ENCODE results near the gene RNF38.
"Not testable (repeated sequence)": the region's sequence is repeated elsewhere in the genome, so short reads cannot be mapped to it uniquely, and the experiment has no call there.

Gene RNF38

DNA sequence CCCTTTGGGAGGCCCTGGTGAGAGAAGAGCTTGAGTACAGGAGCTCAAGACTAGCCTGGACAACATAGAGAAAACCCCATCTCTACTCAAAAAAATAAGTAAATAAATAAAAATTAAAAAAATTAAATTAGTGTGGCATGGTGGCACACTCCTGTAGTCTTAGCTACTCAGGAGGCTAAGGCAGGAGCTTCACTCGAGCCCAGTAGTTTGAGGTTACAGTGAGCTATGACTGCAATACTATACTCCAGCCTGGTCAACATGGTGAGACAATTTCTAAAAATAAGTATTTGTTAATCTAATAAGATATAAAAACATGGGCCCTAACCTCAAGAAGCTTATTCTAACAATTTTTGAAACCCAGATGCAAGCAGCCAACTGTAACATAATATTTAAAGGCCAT lies 7.6 kb downstream of the RNF38 start:
- no peak overlapping the region for H3K4me3 Mint-ChIP-seq
- H3K9me3 Mint-ChIP-seq, result no peaks in the 10 kb centered on the region
- H3K4me1 Mint-ChIP-seq (ENCODE audit: low read depth), result peaks cover 80% of the 10 kb centered on the region
- H3K27me3 Mint-ChIP-seq, result no peaks in the 10 kb centered on the region
- H3K36me3 Mint-ChIP-seq (ENCODE audit: low read depth), result peaks cover 59% of the 10 kb centered on the region
- no peak overlapping the region for H3K27ac Mint-ChIP-seq
- DNase-seq, result no peak

DNA sequence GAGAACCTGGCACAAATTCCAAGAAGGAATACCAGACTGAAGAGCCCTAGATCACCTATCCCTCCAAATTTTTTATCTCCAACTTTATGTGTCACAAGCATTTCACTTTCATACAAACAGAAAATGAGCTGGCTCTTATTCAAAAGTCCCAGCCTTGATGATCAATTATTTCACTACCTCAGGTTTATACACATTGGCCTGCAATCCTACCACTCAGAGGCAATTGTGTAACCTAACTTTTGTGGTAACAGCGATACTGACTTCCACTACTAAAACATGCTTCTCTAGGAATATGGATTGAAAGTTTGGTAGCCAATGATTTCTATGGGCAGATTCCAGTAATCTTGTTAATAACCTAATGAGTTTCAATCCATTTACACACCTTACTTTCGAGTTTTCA lies 10.5 kb downstream of the RNF38 start:
- Mint-ChIP-seq H3K27ac (peak overlapping the region; percentile 5), H3K36me3 (ENCODE audit: low read depth) (peaks cover 69% of the 10 kb centered on the region), H3K4me3 (no peak overlapping the region), H3K9me3 (no peaks in the 10 kb centered on the region), H3K4me1 (ENCODE audit: low read depth) (peaks cover 77% of the 10 kb centered on the region), H3K27me3 (no peaks in the 10 kb centered on the region)
- no peak for DNase-seq

DNA sequence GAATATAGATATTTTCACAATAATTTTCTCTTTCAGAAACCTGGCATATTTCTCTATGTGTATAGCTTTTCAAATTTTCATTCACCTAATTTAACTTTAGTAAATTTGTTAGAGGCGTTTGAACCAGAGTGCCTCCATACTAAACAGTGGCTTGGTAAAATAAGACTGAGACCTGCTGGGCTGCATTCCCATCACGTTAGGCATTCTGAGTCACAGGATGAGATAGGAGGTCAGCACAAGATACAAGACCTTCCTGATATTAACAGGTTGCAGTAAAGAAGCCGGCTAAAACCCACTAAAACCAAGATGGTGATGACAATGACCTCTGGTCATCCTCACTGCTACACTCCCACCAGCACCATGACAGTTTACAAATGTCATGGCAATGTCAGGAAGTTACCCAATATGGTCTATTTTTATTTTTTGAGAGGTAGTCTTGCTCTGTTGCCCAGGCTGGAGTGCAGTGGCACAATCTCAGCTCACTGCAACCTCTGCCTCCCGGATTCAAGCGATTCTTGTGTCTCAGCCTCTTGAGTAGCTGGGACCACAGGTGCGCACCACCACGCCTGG lies 13.6 kb downstream of the RNF38 start:
- Mint-ChIP-seq H3K4me1 (ENCODE audit: low read depth) (peaks cover 83% of the 10 kb centered on the region), H3K36me3 (ENCODE audit: low read depth) (peaks cover 64% of the 10 kb centered on the region)
- not testable (repeated sequence) for H3K4me3 Mint-ChIP-seq, H3K27me3 Mint-ChIP-seq, H3K27ac Mint-ChIP-seq, H3K9me3 Mint-ChIP-seq, DNase-seq

DNA sequence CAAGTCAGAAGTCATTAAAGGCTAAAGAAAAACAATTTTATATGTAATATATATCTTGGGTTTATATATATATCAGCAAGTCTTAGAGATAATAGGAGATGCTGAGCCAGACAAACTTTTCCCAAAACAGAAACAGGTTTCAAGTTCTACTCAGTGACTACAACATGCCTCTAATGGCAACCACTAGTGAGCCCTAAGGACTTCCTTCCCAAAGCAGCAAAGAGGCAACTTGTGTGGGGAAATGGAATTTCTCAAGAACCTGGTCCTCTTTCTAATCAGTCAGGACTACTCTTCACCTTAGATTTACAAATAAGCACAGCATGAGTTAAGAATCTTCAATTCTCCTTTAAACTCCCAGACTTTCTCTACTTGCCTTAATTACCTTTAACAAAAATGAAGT lies 17.6 kb downstream of the RNF38 start:
- Mint-ChIP-seq H3K4me1 (ENCODE audit: low read depth) (peaks cover 75% of the 10 kb centered on the region), H3K27ac (peak overlapping the region; percentile 87), H3K27me3 (no peaks in the 10 kb centered on the region), H3K36me3 (ENCODE audit: low read depth) (peaks cover 54% of the 10 kb centered on the region), H3K4me3 (peak overlapping the region; percentile 70), H3K9me3 (no peaks in the 10 kb centered on the region)
- no peak for DNase-seq

DNA sequence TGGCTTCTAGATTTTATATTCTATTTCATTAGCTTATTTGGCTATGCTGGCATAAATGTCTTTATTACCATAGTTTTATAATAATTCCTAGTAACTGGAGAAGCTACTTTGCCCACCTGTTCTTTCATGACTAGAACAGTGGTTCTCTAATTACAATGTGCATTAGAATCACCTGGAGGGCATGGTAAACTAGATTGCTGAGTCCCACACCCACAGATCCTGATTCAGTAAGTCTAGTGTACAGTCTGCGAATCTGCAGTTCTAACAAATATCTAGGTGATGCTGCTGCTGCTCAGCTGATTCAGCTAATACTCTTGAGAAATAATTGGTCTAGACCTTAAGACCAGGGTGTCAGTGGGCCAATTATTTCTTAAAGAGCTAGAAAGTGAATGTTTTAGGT lies 35.5 kb downstream of the RNF38 start:
- H3K36me3 Mint-ChIP-seq (ENCODE audit: low read depth), result peaks cover 82% of the 10 kb centered on the region
- no peaks in the 10 kb centered on the region for H3K27me3 Mint-ChIP-seq
- H3K9me3 Mint-ChIP-seq, result no peaks in the 10 kb centered on the region
- H3K27ac Mint-ChIP-seq, result no peak overlapping the region
- no peak for DNase-seq
- no peak overlapping the region for H3K4me3 Mint-ChIP-seq
- H3K4me1 Mint-ChIP-seq (ENCODE audit: low read depth), result peaks cover 8% of the 10 kb centered on the region

DNA sequence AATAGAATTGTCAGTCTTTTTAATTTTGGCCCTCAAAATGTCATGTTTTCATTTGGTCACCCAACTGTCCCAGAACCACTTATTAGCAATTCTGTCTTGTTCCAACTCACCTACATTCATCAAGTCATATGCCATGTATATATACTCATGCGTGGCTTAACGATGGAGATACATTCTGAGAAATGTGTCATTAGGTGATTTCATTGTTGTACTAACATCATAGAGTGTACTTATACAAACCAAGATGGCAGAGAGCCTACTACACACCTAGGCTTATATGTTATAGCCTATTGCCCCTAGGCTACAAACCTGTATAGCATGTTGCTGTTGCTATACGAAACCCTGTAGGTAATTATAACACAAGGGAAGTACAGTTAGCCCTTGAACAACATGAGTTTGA lies 36.6 kb downstream of the RNF38 start:
- no peak for DNase-seq
- Mint-ChIP-seq H3K27me3 (no peaks in the 10 kb centered on the region), H3K4me1 (ENCODE audit: low read depth) (peaks cover 8% of the 10 kb centered on the region), H3K9me3 (no peaks in the 10 kb centered on the region), H3K36me3 (ENCODE audit: low read depth) (peaks cover 78% of the 10 kb centered on the region), H3K27ac (no peak overlapping the region), H3K4me3 (no peak overlapping the region)

DNA sequence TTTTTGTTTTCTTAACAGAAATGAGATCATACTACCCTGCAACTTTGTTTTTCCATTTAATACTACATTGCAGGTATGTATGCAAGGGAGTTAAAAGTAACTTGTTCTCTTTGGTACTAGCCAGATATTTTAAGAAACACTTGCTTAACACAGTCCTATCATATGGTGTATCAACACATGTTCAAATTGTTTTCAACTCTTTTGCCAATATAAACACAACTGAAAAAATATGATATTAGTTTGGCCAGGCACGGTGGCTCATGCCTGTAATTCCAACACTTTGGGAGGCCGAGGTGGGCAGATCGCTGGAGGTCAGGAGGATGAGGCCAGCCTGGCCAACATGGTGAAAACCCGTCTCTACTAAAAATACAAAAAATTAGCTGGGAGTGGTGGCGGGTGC lies 41.6 kb downstream of the RNF38 start:
- H3K27me3 Mint-ChIP-seq, result no peaks in the 10 kb centered on the region
- peaks cover 81% of the 10 kb centered on the region for H3K36me3 Mint-ChIP-seq (ENCODE audit: low read depth)
- H3K4me3 Mint-ChIP-seq, result no peak overlapping the region
- DNase-seq, result no peak
- H3K27ac Mint-ChIP-seq, result peak overlapping the region; percentile 14
- H3K9me3 Mint-ChIP-seq, result no peaks in the 10 kb centered on the region
- peaks cover 7% of the 10 kb centered on the region for H3K4me1 Mint-ChIP-seq (ENCODE audit: low read depth)

DNA sequence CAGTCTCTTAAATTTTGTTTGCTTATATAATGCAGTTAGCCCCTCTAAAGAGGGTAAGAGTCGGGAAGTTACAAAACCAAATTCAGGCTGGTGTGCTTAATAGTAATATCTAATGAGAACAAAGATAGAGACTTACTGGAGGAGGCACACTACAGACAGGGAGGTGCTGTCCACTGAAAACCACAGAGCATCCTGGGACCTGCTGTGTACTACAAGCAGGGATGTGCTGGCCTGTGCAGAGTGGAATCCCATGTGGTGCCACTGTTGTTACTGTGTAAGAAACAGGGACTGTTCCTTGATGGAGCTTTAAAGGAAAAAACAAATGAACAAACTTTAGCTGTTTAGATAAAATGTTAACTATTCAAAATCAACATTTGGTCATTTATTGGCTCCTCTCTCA lies 42.4 kb downstream of the RNF38 start:
- peaks cover 78% of the 10 kb centered on the region for H3K36me3 Mint-ChIP-seq (ENCODE audit: low read depth)
- H3K27ac Mint-ChIP-seq, result peak overlapping the region; percentile 26
- peaks cover 4% of the 10 kb centered on the region for H3K4me1 Mint-ChIP-seq (ENCODE audit: low read depth)
- no peak overlapping the region for H3K4me3 Mint-ChIP-seq
- H3K9me3 Mint-ChIP-seq, result no peaks in the 10 kb centered on the region
- H3K27me3 Mint-ChIP-seq, result no peaks in the 10 kb centered on the region
- no peak for DNase-seq

DNA sequence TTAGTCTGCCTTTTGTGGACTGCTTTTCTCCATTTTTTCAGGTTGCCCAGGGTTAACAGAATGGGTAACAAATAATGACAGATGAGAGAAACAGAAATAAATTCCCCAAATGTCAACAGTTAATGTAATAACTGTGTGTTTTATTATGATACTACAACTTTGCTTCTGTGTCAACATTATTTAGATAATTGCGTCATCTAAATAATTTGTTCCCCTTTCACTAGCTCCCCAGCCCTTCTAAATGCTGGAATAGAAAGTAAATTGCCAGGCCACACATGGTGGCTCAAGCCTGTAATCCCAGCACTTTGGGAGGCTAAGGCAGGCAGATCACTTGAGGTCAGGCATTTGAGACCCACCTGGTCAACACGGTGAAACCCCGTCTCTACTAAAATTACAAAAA lies 53.5 kb downstream of the RNF38 start:
- no peak for DNase-seq
- H3K36me3 Mint-ChIP-seq (ENCODE audit: low read depth), result peaks cover 91% of the 10 kb centered on the region
- H3K4me3 Mint-ChIP-seq, result no peak overlapping the region
- H3K27ac Mint-ChIP-seq, result peak overlapping the region; percentile 41
- peaks cover 12% of the 10 kb centered on the region for H3K4me1 Mint-ChIP-seq (ENCODE audit: low read depth)
- no peaks in the 10 kb centered on the region for H3K9me3 Mint-ChIP-seq
- H3K27me3 Mint-ChIP-seq, result no peaks in the 10 kb centered on the region

DNA sequence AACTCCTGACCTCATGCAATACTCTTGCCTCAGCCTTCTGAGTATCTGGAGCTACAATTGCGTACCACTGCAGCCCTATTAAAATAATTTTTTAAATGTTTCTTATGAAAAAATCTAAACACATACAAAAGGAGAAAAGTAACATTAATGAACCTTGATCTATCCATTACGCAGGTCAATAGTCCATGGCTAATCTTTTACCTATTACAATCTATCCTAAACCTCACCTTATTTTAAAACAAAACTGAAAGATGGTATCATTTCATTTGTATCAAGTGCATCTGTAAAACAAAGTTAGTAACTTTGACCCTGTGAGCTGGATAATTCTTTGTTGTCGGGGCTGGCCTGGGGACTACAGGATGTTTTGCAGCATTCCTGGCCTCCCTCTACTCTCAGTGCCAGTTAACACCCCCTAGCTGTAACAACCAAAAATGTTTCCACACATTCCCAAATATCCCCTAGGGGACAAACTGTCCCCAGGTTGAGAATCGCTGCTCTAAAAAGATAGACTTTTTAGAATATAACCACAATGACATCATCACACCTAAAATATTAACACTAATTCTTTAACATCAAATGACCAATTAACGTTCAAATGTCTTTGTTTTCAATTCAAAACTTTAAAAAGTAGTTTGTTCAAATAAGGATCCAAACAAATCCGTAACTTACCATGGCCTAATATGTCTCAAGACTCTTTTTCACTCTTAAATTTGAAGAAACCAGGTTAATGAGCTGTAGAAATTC lies 54.8 kb downstream of the RNF38 start:
- H3K27ac Mint-ChIP-seq, result peak overlapping the region; percentile 37
- no peaks in the 10 kb centered on the region for H3K9me3 Mint-ChIP-seq
- no peak for DNase-seq
- H3K27me3 Mint-ChIP-seq, result no peaks in the 10 kb centered on the region
- peaks cover 12% of the 10 kb centered on the region for H3K4me1 Mint-ChIP-seq (ENCODE audit: low read depth)
- peaks cover 90% of the 10 kb centered on the region for H3K36me3 Mint-ChIP-seq (ENCODE audit: low read depth)
- H3K4me3 Mint-ChIP-seq, result no peak overlapping the region

DNA sequence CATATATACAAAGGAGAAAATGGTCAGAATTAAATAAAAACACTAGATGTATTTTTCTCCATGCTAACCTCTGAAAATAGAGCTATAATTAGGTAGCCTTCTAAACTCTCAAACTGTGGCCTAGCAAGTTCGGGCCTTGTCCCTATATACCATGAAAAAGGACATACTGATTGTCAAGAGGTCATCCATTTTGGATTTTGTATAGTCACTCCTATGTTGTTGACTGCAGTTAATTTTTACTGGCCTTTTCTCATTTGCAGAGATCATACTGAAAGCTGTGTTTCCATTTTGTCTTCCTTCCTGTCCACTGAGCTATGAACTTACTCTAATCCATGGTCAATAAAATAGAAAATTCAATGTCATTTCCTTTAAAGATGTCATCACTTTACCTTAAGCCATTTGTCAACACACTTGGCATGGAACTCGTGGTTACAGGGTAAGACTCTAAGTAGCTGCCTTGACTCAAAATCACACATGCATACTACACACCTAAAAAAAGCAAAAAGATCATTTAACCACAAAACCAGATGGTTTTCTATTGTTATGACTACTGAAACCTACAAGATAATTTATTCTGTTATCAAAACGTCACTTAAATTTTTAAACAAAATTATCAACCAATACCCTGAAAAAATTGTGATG lies 58.0 kb downstream of the RNF38 start:
- Mint-ChIP-seq H3K4me3 (no peak overlapping the region), H3K36me3 (ENCODE audit: low read depth) (peaks cover 92% of the 10 kb centered on the region), H3K27ac (peak overlapping the region; percentile 88), H3K27me3 (no peaks in the 10 kb centered on the region), H3K9me3 (no peaks in the 10 kb centered on the region), H3K4me1 (ENCODE audit: low read depth) (peaks cover 12% of the 10 kb centered on the region)
- no peak for DNase-seq

DNA sequence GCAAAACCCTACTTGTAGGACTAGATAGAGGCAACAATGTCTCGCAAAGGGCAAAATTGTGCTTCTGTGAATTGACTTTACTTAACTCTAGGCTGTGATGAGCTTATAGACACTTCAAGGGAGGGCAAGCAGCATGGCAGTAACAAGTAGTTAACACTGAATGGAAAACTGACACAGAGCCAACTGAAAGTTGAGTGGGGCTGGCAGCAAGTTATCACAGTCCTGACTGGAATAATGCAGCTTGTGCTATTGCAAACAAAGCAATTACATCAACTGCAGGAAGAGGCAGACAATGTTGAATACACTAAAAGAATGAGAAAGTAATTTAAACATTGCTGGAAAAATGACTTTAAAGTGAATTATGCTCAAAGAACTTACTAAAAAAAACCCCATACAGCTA lies 62.2 kb downstream of the RNF38 start:
- H3K27me3 Mint-ChIP-seq, result no peaks in the 10 kb centered on the region
- no peak overlapping the region for H3K4me3 Mint-ChIP-seq
- peaks cover 79% of the 10 kb centered on the region for H3K36me3 Mint-ChIP-seq (ENCODE audit: low read depth)
- H3K4me1 Mint-ChIP-seq (ENCODE audit: low read depth), result peaks cover 10% of the 10 kb centered on the region
- peak overlapping the region; percentile 50 for H3K27ac Mint-ChIP-seq
- H3K9me3 Mint-ChIP-seq, result no peaks in the 10 kb centered on the region
- no peak for DNase-seq

DNA sequence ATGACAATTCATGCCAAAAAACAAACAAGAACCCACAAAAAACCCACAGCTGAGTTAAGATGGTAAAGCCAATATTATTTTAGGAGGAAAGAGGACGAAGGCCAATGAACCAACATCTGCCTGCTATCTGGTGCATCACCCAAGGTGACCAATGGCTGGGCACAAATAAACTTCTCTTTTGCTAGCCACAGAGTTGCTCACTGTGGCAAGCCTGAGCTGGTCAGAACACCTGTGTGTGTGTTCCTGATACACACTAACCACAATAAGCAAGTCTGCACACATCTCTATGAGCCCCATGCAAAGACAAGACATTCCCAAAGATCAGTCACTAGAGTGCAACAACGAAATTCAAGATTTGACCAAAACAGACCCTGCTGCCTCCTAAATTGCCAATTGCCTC lies 63.1 kb downstream of the RNF38 start:
- no peak for DNase-seq
- H3K36me3 Mint-ChIP-seq (ENCODE audit: low read depth), result peaks cover 71% of the 10 kb centered on the region
- peaks cover 5% of the 10 kb centered on the region for H3K4me1 Mint-ChIP-seq (ENCODE audit: low read depth)
- H3K27ac Mint-ChIP-seq, result peak overlapping the region; percentile 66
- H3K27me3 Mint-ChIP-seq, result no peaks in the 10 kb centered on the region
- no peak overlapping the region for H3K4me3 Mint-ChIP-seq
- no peaks in the 10 kb centered on the region for H3K9me3 Mint-ChIP-seq

DNA sequence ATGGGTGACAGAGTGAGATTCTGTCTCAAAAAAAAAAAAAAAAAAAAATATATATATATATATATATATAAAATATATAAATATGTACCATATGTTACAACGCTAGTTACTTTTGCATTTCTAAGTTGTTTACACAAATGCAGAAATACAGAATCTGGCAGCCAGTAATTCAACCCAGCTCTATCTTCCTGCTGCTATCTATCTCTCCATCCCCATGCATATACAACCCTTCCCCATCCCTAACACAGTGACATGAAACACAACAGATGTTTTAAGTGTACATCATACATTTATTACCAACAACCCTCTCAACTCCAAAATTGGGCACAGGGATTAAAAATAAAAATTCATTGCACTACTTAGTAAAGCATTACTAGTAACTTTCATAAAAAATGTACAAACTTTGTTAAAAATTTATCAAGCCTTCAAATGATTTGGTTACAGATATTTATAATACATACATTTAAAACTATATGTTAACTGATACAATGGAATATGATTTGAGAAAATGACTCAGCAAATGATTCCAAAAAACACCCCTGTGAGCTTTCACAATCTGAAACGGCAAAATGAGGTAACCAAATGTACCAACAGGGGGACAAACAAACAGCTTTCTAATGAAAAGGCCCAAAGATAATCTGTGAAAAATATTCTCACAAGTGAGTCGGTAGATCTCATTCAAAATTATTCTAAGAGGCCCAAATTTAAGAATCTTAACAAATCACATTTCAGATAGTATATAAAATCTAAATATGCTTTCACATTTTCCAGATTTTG lies 63.8 kb downstream of the RNF38 start:
- Mint-ChIP-seq H3K36me3 (ENCODE audit: low read depth) (peaks cover 66% of the 10 kb centered on the region), H3K4me1 (ENCODE audit: low read depth) (peaks cover 1% of the 10 kb centered on the region), H3K27me3 (no peaks in the 10 kb centered on the region), H3K4me3 (no peak overlapping the region), H3K9me3 (no peaks in the 10 kb centered on the region), H3K27ac (peak overlapping the region; percentile 66)
- no peak for DNase-seq

DNA sequence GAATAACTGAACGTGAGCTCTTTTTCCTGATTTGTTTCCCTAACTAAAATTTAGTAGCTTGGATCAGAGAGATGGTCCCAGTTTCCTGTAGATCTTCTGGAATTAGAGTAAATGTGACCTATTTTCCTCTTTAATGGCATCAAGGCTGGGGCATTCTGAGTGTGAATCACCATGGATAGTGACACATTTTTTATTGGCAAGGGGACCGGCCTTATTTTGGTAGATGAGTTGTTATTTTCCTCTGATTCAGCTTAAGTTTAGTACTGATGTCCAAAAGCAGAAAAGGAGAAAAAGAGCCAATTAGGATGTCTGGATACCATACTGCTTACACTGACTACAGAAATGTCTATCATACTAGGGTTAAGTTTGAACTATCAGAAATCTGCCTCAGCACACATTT lies 68.1 kb downstream of the RNF38 start:
- Mint-ChIP-seq H3K36me3 (ENCODE audit: low read depth) (peaks cover 23% of the 10 kb centered on the region), H3K9me3 (no peaks in the 10 kb centered on the region), H3K4me1 (ENCODE audit: low read depth) (peaks cover 3% of the 10 kb centered on the region), H3K27me3 (no peaks in the 10 kb centered on the region), H3K4me3 (no peak overlapping the region), H3K27ac (no peak overlapping the region)
- no peak for DNase-seq
